ENCODE results near the gene TFE3.
"Not testable (repeated sequence)": the region's sequence is repeated elsewhere in the genome, so short reads cannot be mapped to it uniquely, and the experiment has no call there.

The TFE3 gene

GRCh38 chrX:48998391-48998790, 44.8 kb downstream of the TFE3 start:
- no peak for DNase-seq

- no peak for DNase-seq
Measured at GRCh38 chrX:48997865-48998264, 45.3 kb downstream of the TFE3 start.

- DNase-seq, result no peak
Measured at GRCh38 chrX:48997455-48997854, 45.7 kb downstream of the TFE3 start.

GRCh38 chrX:48996969-48997368, 46.2 kb downstream of the TFE3 start:
- no peak for DNase-seq

- DNase-seq, result no peak
Measured at GRCh38 chrX:48992341-48992740, 50.8 kb downstream of the TFE3 start.

- no peak for DNase-seq
Measured at GRCh38 chrX:48989483-48989882, 53.7 kb downstream of the TFE3 start.

- no peak for DNase-seq
Measured at GRCh38 chrX:48983896-48984295, 59.3 kb downstream of the TFE3 start.

- no peak for DNase-seq
Measured at GRCh38 chrX:48983081-48983480, 60.1 kb downstream of the TFE3 start.

- DNase-seq, result no peak
Measured at GRCh38 chrX:48981178-48981577, 62.0 kb downstream of the TFE3 start.

GRCh38 chrX:48980341-48980740, 62.8 kb downstream of the TFE3 start:
- not testable (repeated sequence) for DNase-seq
